Neutrophil (primary cell): ENCODE results near the gene G6PC3.

ENCODE experiments used
- H3K27ac ChIP-seq: fragments of 200-600 bp; sonication (generic); 2 replicates; pipeline ENCODE4 v1.5.1; 2016; ENCODE audit warnings: mild to moderate bottlenecking, moderate library complexity
- H3K27me3 ChIP-seq: fragments of 200-600 bp; sonication (generic); 2 replicates; pipeline ENCODE4 v1.6.0; 2016; ENCODE audit warnings: mild to moderate bottlenecking
- H3K36me3 ChIP-seq: fragments of 200-600 bp; sonication (generic); 2 replicates; pipeline ENCODE4 v1.5.1; 2017
- H3K4me1 ChIP-seq, 2 experiments: fragments of 200-600 bp in 1 of 2; sonication (generic) in 1 of 2; 1 replicate in 1 of 2; 2 replicates in 1 of 2; pipeline versions ENCODE4 v1.5.1 to v1.6.1; 2013 to 2016; ENCODE audit warnings: low read depth in 1 of 2, low read length in 1 of 2, mild to moderate bottlenecking in 1 of 2, moderate library complexity in 1 of 2; ENCODE audit not compliant: control insufficient read depth in 1 of 2, insufficient read depth in 1 of 2
- H3K4me3 ChIP-seq, 2 experiments: fragments of 200-600 bp in 1 of 2; sonication (generic) in 1 of 2; 1 replicate in 1 of 2; 2 replicates in 1 of 2; pipeline ENCODE4 v1.5.1; 2013 to 2016; ENCODE audit warnings: low read depth in 1 of 2, low read length in 1 of 2, mild to moderate bottlenecking in 1 of 2, moderate library complexity in 1 of 2
- H3K9me3 ChIP-seq: fragments of 200-600 bp; sonication (generic); 2 replicates; pipeline ENCODE4 v1.5.1; 2016
- CTCF ChIP-seq: fragments of 200-600 bp; sonication (generic); IDR thresholded peaks from 2 replicates; pipeline ENCODE4 v1.5.1; 2016; ENCODE audit warnings: antibody characterized with exemption

G6PC3 gene

GRCh38 chr17:44065668-44066203 is 4.8 kb upstream of the G6PC3 start:
- Histone ChIP-seq H3K27ac (peak overlapping the region; percentile 93), H3K36me3 (peaks cover 22% of the 10 kb centered on the region), H3K4me3 (peak overlapping the region; percentile 81 to 82), H3K27me3 (no peaks in the 10 kb centered on the region), H3K4me1 (peaks cover 32 to 33% of the 10 kb centered on the region in 2 experiments), H3K9me3 (no peaks in the 10 kb centered on the region)
- no peak for TF ChIP-seq CTCF

- Histone ChIP-seq H3K27ac (peak within 1 kb of the TSS; percentile 93), H3K9me3 (no peaks in the 10 kb centered on the region), H3K4me3 (peak within 1 kb of the TSS; percentile 81 to 82), H3K27me3 (no peaks in the 10 kb centered on the region), H3K4me1 (peaks cover 38 to 39% of the 10 kb centered on the region in 2 experiments), H3K36me3 (peaks cover 18% of the 10 kb centered on the region)
- TF ChIP-seq CTCF: peak; percentile 49
These were observed 4.2 kb upstream of the G6PC3 start, which contains the start of gene LSM12 for GRCh38 chr17:44066204-44066930. Gene LSM12, minus strand, starts transcription at chr17:44066671. Its CDS starts 84 bp downstream, at chr17:44066587.

GRCh38 chr17:44067545-44067940 is 3.0 kb upstream of the G6PC3 start:
- peaks cover 8% of the 10 kb centered on the region for H3K36me3 ChIP-seq
- H3K4me1 ChIP-seq: peaks cover 44 to 47% of the 10 kb centered on the region in 2 experiments
- no peak overlapping the region for H3K4me3 ChIP-seq

GRCh38 chr17:44069974-44070454 is 521 bp upstream of the G6PC3 start:
- peak overlapping the region; percentile 75 for H3K27ac ChIP-seq
- peak overlapping the region; percentile 67 to 80 for H3K4me3 ChIP-seq
- peaks cover 44 to 47% of the 10 kb centered on the region in 2 experiments for H3K4me1 ChIP-seq
- H3K9me3 ChIP-seq: no peaks in the 10 kb centered on the region
- peaks cover 5% of the 10 kb centered on the region for H3K36me3 ChIP-seq
- H3K27me3 ChIP-seq: no peaks in the 10 kb centered on the region
- TF ChIP-seq CTCF: no peak

More at GRCh38 chr17:44067545-44067940, 3.0 kb upstream of the G6PC3 start:
- H3K9me3 ChIP-seq: no peaks in the 10 kb centered on the region
- no peak for TF ChIP-seq CTCF
- no peaks in the 10 kb centered on the region for H3K27me3 ChIP-seq
- peak overlapping the region; percentile 93 for H3K27ac ChIP-seq

- H3K9me3 ChIP-seq: no peaks in the 10 kb centered on the region
- H3K4me1 ChIP-seq: peaks cover 36 to 37% of the 10 kb centered on the region in 2 experiments
These were observed 624 bp downstream of the G6PC3 start for GRCh38 chr17:44071198-44071520.

More at GRCh38 chr17:44071198-44071520, 624 bp downstream of the G6PC3 start:
- Histone ChIP-seq H3K4me3 (peak overlapping the region; percentile 67 to 80), H3K27me3 (no peaks in the 10 kb centered on the region), H3K27ac (peak overlapping the region; percentile 75), H3K36me3 (peaks cover 14% of the 10 kb centered on the region)
- TF ChIP-seq CTCF: no peak
